Cortex of kidney (tissue), 1 donor: ENCODE results near the gene LAGE3.

Experiments used
- DNase-seq: peaks from one replicate; lab custom pipeline; 2025; lab: John Stamatoyannopoulos, UW

LAGE3 gene

DNA sequence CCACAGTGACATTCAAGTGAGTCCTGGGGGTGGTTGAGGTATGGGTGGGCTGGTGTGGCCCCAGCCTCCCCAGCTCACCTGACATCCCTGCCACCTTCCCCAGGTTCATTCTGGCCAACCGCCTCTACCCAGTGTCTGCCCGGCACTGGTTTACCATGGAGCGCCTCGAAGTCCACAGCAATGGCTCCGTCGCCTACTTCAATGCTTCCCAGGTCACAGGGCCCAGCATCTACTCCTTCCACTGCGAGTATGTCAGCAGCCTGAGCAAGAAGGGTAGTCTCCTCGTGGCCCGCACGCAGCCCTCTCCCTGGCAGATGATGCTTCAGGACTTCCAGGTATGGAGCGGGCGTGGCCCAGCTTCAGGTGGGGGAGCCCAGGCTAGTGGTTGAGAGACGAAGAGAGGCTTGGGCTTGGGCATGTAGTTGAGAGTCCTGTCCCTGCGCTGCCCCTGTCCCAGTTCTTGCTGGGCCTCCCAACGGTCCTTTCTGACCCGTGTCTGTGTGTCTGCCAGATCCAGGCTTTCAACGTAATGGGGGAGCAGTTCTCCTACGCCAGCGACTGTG is 43.8 kb downstream of the LAGE3 start:
- no peak for DNase-seq

DNA sequence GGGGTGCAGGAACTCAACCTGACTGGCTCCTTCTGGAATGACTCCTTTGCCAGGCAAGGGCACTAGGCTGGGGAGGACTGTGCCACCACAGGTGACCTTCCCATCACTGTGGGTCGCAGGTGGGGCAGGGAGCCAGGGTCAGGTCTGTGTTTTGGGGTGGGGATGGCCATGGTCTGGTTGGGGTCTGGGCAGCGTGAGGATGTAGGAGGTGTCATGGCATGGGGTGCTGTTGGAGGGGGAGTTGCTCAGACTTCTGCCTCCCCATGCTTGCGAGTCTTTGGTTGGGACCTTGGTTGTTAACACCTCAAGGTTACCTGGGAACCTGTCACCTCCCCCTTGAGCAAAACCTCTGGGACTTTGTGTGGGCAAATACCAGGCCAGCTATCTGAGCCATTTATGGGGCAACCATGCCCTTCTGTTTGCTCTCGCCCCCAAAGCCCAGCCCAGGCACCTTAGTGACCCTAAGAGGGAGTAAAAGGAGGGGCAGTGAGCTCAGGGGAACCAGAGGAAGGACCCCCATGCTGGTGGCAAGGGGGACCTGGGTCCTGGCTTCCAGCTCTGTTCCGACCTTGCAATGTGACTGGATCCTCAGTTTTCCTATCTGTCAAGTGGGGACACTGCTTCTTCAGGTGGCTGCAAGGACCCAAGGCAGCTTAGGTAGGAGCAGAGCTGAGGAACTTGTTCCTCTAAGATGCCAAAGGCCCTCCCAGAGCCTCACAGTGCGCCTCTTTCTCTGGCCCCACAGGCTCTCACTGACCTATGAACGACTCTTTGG is 44.5 kb downstream of the LAGE3 start:
- DNase-seq: no peak

DNA sequence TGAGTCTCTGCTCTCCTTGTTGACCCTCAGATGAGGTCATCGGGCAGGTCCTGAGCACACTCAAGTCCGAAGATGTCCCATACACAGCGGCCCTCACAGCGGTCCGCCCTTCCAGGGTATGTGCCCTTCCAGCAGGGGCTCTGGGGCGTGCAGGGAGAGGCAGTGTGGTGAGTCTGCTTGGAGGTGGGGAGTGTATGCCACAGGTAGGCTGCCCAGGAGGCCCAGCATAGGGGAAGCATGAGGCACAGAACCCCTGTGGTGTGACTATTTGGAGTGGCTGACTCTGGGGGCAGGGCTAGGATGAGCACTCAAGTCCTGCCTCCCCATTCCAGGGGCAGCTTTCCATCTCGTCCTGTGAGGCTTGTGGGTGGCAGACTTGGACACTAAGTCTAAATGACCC is 45.5 kb downstream of the LAGE3 start:
- no peak for DNase-seq

DNA sequence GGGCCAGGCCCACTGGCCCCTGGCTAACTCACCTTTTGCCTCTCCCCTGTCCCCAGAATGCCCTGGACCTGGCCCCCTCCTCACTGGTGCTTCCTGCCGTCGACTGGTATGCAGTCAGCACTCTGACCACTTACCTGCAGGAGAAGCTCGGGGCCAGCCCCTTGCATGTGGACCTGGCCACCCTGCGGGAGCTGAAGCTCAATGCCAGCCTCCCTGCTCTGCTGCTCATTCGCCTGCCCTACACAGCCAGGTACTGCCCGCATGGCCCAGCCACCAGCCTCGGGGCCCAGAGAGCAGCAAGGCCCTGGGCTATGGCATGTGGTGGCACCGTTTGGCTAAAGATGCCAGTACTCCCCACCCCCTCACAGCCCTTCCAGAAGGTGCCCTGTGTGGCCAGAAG is 46.9 kb downstream of the LAGE3 start:
- no peak for DNase-seq

- DNase-seq: no peak
These were observed 47.7 kb downstream of the LAGE3 start for GRCh38 chrX:154431341-154431740.

DNA sequence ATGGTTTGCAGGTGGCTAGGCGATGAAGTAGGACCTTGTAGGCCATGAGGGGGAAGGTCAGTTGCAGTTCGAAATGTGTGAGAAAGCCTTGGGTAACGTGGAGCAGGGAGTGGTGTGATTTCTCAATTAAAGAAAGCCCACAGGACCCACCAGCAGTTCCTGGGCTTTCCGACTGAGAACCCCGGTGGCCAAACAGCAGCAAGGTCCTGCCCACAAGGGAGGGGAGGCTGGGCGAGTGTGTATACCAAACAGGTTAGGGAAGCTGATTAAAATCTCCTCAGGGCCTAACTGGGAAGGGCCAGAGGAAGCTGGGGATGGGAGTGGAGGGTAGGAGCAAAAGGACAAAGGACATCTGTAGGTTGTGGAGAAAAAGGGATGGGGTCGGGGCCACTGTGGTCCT is 48.2 kb downstream of the LAGE3 start:
- DNase-seq: no peak

- no peak for DNase-seq
These were observed 48.6 kb downstream of the LAGE3 start for GRCh38 chrX:154430479-154430878.

- no peak for DNase-seq
These were observed 49.4 kb downstream of the LAGE3 start for GRCh38 chrX:154429711-154430110.

- peak; percentile 14 for DNase-seq
These were observed 50.6 kb downstream of the LAGE3 start, which contains the start of gene ATP6AP1 for GRCh38 chrX:154428176-154429171. Gene ATP6AP1, plus strand, starts transcription at chrX:154428677. Its CDS starts 16 bp downstream, at chrX:154428693.
